Measurements from ENCODE around the gene PALS2.

DNA sequence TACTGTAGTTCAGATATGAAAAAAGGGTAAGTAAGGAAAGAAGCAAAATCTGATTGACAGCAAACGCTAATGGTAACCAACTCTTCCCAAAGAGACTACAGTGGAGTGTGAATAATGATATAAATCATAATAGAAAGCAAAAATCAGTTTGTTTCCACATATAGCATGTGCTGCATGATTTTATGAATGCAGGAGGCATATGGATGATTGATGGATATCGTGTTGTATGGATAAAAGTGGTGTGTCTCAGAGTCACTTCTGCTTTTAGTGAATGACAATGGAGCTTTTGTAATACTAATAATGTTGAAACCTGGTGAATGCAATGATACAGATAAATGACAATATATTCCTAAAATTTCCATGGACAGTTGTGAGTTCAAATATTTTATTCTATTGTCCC, 36.6 kb upstream of the PALS2 start:
- TF ChIP-seq, protein P1, sequence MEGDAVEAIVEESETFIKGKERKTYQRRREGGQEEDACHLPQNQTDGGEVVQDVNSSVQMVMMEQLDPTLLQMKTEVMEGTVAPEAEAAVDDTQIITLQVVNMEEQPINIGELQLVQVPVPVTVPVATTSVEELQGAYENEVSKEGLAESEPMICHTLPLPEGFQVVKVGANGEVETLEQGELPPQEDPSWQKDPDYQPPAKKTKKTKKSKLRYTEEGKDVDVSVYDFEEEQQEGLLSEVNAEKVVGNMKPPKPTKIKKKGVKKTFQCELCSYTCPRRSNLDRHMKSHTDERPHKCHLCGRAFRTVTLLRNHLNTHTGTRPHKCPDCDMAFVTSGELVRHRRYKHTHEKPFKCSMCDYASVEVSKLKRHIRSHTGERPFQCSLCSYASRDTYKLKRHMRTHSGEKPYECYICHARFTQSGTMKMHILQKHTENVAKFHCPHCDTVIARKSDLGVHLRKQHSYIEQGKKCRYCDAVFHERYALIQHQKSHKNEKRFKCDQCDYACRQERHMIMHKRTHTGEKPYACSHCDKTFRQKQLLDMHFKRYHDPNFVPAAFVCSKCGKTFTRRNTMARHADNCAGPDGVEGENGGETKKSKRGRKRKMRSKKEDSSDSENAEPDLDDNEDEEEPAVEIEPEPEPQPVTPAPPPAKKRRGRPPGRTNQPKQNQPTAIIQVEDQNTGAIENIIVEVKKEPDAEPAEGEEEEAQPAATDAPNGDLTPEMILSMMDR (conservative IDR thresholded peaks at IDR 0.05 in 1 of 2, IDR thresholded peaks at IDR 0.05 in 1 of 2; ENCODE audit: extremely low read depth in 1 of 2, insufficient read depth in 1 of 2, low read depth in 1 of 2, low read length in 2 of 2): no peak
- TF ChIP-seq EZH2 (IDR thresholded peaks at IDR 0.05; ENCODE audit: borderline replicate concordance, low read length): no peak

All from mammary epithelial cell (primary cell).